ENCODE results near the gene WDR45.

The WDR45 gene

DNA sequence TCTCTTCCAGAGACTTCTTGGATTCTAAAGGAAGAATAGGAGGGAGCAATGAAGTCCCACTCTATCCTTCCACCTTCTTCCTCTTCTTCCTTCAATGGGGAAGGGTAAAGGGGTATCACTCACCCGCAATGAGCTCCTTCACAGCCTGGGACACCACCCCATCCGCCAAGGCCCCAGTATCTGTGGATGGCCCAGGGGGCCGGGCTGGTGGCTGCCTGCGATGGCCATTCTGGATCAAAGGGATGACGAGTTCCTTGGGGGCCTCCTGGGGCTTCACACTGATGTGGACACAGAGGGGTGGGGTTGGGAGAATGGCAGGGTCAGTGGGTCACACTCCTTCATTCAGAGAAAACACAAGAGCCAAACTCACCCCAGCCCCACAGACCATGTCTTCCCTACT, 42.8 kb upstream of the WDR45 start:
- Histone ChIP-seq H3K9ac (ENCODE audit: low read depth, low read length, poor library complexity, severe bottlenecking) (peak overlapping the region; percentile 92), H2AFZ (ENCODE audit: low read length) (no peak overlapping the region), H3F3A (ENCODE audit: low read depth) (no peaks in the 10 kb centered on the region), H3K9me3 (ENCODE audit: insufficient read depth, low read depth, low read length) (no peaks in the 10 kb centered on the region), H3K79me2 (ENCODE audit: insufficient read depth, low read length) (peaks cover 20% of the 10 kb centered on the region; the same call in 1 of the 2 replicates), H3K36me3 (ENCODE audit: insufficient read depth, low read length) (no peaks in the 10 kb centered on the region), H4K20me1 (ENCODE audit: insufficient read depth, low read length, poor library complexity, severe bottlenecking) (no peaks in the 10 kb centered on the region), H3K9me2 (replicated peaks; ENCODE audit: low read depth, low read length) (no peaks in the 10 kb centered on the region), H3K4me3 (ENCODE audit: low read length, poor library complexity, severe bottlenecking) (peak overlapping the region; percentile 98), H3K27me3 (ENCODE audit: insufficient read depth, low read length, poor library complexity, severe bottlenecking) (no peaks in the 10 kb centered on the region), H3K4me1 (ENCODE audit: insufficient read depth, low read length, poor library complexity, severe bottlenecking) (no peaks in the 10 kb centered on the region), H3K4me2 (ENCODE audit: low read depth, low read length, poor library complexity, severe bottlenecking) (peak overlapping the region; percentile 89)
- TF ChIP-seq, protein P1, sequence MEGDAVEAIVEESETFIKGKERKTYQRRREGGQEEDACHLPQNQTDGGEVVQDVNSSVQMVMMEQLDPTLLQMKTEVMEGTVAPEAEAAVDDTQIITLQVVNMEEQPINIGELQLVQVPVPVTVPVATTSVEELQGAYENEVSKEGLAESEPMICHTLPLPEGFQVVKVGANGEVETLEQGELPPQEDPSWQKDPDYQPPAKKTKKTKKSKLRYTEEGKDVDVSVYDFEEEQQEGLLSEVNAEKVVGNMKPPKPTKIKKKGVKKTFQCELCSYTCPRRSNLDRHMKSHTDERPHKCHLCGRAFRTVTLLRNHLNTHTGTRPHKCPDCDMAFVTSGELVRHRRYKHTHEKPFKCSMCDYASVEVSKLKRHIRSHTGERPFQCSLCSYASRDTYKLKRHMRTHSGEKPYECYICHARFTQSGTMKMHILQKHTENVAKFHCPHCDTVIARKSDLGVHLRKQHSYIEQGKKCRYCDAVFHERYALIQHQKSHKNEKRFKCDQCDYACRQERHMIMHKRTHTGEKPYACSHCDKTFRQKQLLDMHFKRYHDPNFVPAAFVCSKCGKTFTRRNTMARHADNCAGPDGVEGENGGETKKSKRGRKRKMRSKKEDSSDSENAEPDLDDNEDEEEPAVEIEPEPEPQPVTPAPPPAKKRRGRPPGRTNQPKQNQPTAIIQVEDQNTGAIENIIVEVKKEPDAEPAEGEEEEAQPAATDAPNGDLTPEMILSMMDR (conservative IDR thresholded peaks at IDR 0.05; ENCODE audit: low read length) = no peak
- no peak for TF ChIP-seq EZH2phosphoT487 (IDR thresholded peaks at IDR 0.05; ENCODE audit: borderline replicate concordance)

DNA sequence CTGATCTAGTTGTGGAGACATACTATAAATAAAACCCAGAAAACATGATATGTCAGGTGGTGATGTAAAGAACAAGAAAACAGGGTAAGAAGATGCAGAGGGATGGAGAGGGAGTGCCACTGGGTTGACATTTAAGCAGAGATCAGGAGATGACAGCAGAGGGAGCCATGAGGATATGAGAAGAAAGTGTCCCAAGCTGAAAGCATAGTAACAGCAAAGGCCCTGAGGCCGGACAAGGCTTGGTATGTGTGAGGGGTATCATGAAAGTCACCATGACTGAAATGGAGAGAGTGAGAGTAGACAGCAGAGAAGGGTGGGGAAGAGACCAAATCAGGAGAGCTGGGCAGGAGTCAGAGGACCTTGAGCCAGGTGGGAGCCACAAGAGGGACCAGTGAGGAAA, 40.4 kb upstream of the WDR45 start:
- H3K4me2 ChIP-seq (ENCODE audit: low read depth, low read length, poor library complexity, severe bottlenecking) = no peak overlapping the region
- no peaks in the 10 kb centered on the region for H3K9me2 ChIP-seq (replicated peaks; ENCODE audit: low read depth, low read length)
- no peaks in the 10 kb centered on the region for H3K4me1 ChIP-seq (ENCODE audit: insufficient read depth, low read length, poor library complexity, severe bottlenecking)
- H2AFZ ChIP-seq (ENCODE audit: low read length) = no peak overlapping the region
- TF ChIP-seq EZH2phosphoT487 (IDR thresholded peaks at IDR 0.05; ENCODE audit: borderline replicate concordance) = no peak
- TF ChIP-seq, protein P1 (conservative IDR thresholded peaks at IDR 0.05; ENCODE audit: low read length) = no peak; the same call in 1 of the 2 replicates
- no peaks in the 10 kb centered on the region for H3K36me3 ChIP-seq (ENCODE audit: insufficient read depth, low read length)
- no peak overlapping the region for H3K4me3 ChIP-seq (ENCODE audit: low read length, poor library complexity, severe bottlenecking)
- H3K27me3 ChIP-seq (ENCODE audit: insufficient read depth, low read length, poor library complexity, severe bottlenecking) = no peaks in the 10 kb centered on the region
- H3K9ac ChIP-seq (ENCODE audit: low read depth, low read length, poor library complexity, severe bottlenecking) = no peak overlapping the region
- no peaks in the 10 kb centered on the region for H4K20me1 ChIP-seq (ENCODE audit: insufficient read depth, low read length, poor library complexity, severe bottlenecking)
- H3K9me3 ChIP-seq (ENCODE audit: insufficient read depth, low read depth, low read length) = no peaks in the 10 kb centered on the region
- no peaks in the 10 kb centered on the region for H3F3A ChIP-seq (ENCODE audit: low read depth)
- peaks cover 20% of the 10 kb centered on the region; the same call in 1 of the 2 replicates for H3K79me2 ChIP-seq (ENCODE audit: insufficient read depth, low read length)

DNA sequence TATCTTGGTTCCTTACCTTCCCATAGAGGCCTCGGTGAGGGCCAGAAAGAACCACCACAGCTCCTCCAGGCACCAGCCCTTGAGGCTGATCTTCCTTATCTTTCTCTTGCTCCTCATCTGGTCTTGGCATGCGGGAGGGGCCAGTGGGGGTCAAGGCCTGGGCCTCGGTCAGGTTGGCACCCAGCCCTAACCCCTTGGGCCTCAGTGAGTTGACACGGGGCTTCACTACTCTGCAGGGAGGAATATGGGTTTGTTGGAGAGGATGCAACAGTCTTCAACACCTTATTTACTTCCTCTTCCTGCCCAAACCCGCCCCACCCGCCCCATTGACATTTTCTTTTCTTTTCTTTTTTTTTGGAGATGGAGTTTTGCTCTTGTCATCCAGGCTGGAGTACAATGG, 37.9 kb upstream of the WDR45 start:
- no peak for TF ChIP-seq EZH2phosphoT487 (IDR thresholded peaks at IDR 0.05; ENCODE audit: borderline replicate concordance)
- TF ChIP-seq, protein P1 (conservative IDR thresholded peaks at IDR 0.05; ENCODE audit: low read length) = no peak
- no peaks in the 10 kb centered on the region for H3K4me1 ChIP-seq (ENCODE audit: insufficient read depth, low read length, poor library complexity, severe bottlenecking)
- H3K79me2 ChIP-seq (ENCODE audit: insufficient read depth, low read length) = peaks cover 11% of the 10 kb centered on the region; the same call in 1 of the 2 replicates
- no peak overlapping the region for H3K4me3 ChIP-seq (ENCODE audit: low read length, poor library complexity, severe bottlenecking)
- H3K36me3 ChIP-seq (ENCODE audit: insufficient read depth, low read length) = no peaks in the 10 kb centered on the region
- no peaks in the 10 kb centered on the region for H3F3A ChIP-seq (ENCODE audit: low read depth)
- H3K27me3 ChIP-seq (ENCODE audit: insufficient read depth, low read length, poor library complexity, severe bottlenecking) = no peaks in the 10 kb centered on the region
- no peaks in the 10 kb centered on the region for H4K20me1 ChIP-seq (ENCODE audit: insufficient read depth, low read length, poor library complexity, severe bottlenecking)
- no peaks in the 10 kb centered on the region for H3K9me3 ChIP-seq (ENCODE audit: insufficient read depth, low read depth, low read length)
- H3K9me2 ChIP-seq (replicated peaks; ENCODE audit: low read depth, low read length) = no peaks in the 10 kb centered on the region
- no peak overlapping the region for H3K9ac ChIP-seq (ENCODE audit: low read depth, low read length, poor library complexity, severe bottlenecking)
- H3K4me2 ChIP-seq (ENCODE audit: low read depth, low read length, poor library complexity, severe bottlenecking) = no peak overlapping the region
- H2AFZ ChIP-seq (ENCODE audit: low read length) = no peak overlapping the region
